Dendritic cell treated with granulocyte-macrophage colony-stimulating factor and Interleukin-4, amounts not matched to agents 40 ng/mL and 50 ng/mL, for 4 days (primary cell): ENCODE data around the gene ASCC2.
A peak's percentile ranks its signal among the peaks of the same experiment; 100 is the strongest.

Experiments used
- H3K27ac Mint-ChIP-seq: one replicate; pipeline ENCODE4 v1.8.0; 2022; ENCODE audit warnings: mild to moderate bottlenecking, mixed read lengths
- H3K27me3 Mint-ChIP-seq: one replicate; pipeline ENCODE4 v1.8.0; 2022; ENCODE audit warnings: mild to moderate bottlenecking, mixed read lengths
- H3K36me3 Mint-ChIP-seq: one replicate; pipeline ENCODE4 v1.8.0; 2022; ENCODE audit warnings: low read depth, mixed read lengths
- H3K4me1 Mint-ChIP-seq: one replicate; pipeline ENCODE4 v1.8.0; 2022; ENCODE audit warnings: low read depth, mixed read lengths
- H3K4me3 Mint-ChIP-seq: one replicate; pipeline ENCODE4 v1.8.0; 2022; ENCODE audit warnings: mild to moderate bottlenecking, moderate library complexity, mixed read lengths
- H3K9me3 Mint-ChIP-seq: one replicate; pipeline ENCODE4 v1.8.0; 2022; ENCODE audit warnings: mixed read lengths
- intact Hi-C: fragments of 100-400 bp; cut with micrococcal nuclease; formaldehyde crosslinking; loops from one replicate; pipeline ENCODE4 v1.15.0; 2022

The ASCC2 gene

GRCh38 chr22:29780748-29781676, 57.1 kb downstream of the ASCC2 start:
- Mint-ChIP-seq H3K9me3 (no peaks in the 10 kb centered on the region), H3K4me3 (no peak overlapping the region), H3K27ac (peak overlapping the region; percentile 3), H3K27me3 (no peaks in the 10 kb centered on the region), H3K36me3 (no peaks in the 10 kb centered on the region), H3K4me1 (peaks cover 9% of the 10 kb centered on the region)
- intact Hi-C loops = no loop called here

GRCh38 chr22:29780220-29780619, 57.9 kb downstream of the ASCC2 start:
- Mint-ChIP-seq H3K4me1 (peaks cover 9% of the 10 kb centered on the region), H3K9me3 (no peaks in the 10 kb centered on the region), H3K36me3 (no peaks in the 10 kb centered on the region), H3K27me3 (no peaks in the 10 kb centered on the region), H3K4me3 (no peak overlapping the region), H3K27ac (no peak overlapping the region)
- intact Hi-C loops = no loop called here

DNA sequence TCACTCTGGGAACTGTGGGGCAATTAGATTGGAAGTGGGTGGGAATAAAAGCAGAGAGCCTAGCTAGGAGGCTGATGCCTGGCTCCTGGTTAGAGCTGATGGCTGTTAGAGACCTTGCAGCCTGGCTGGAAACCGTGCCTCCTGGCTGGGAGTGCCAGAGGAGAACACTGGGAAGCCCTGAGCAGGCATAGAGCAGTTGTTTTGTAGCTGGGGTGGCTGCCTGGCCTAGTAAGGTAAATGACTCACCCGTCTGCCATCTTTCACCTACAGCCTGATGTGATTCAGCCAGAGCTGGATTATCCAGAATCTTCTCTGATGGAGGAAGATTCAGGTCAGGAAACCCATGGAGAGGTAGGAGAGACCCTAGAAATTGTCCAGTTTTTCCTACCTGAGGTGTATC, 64.8 kb downstream of the ASCC2 start:
- H3K9me3 Mint-ChIP-seq = no peaks in the 10 kb centered on the region
- no peak overlapping the region for H3K4me3 Mint-ChIP-seq
- intact Hi-C loops = loop anchor here (5.0 kb wide), 1 partner anchor 229 kb away; no protein-coding TSS in a partner anchor
- peaks cover 5% of the 10 kb centered on the region for H3K4me1 Mint-ChIP-seq
- peaks cover 35% of the 10 kb centered on the region for H3K36me3 Mint-ChIP-seq
- no peak overlapping the region for H3K27ac Mint-ChIP-seq
- no peaks in the 10 kb centered on the region for H3K27me3 Mint-ChIP-seq

- H3K27ac Mint-ChIP-seq = no peak overlapping the region
- H3K4me3 Mint-ChIP-seq = no peak overlapping the region
- no peaks in the 10 kb centered on the region for H3K27me3 Mint-ChIP-seq
- peaks cover 11% of the 10 kb centered on the region for H3K4me1 Mint-ChIP-seq
- intact Hi-C loops = loop anchor here (5.0 kb wide), 1 partner anchor 230 kb away; no protein-coding TSS in a partner anchor
- peaks cover 43% of the 10 kb centered on the region for H3K36me3 Mint-ChIP-seq
- H3K9me3 Mint-ChIP-seq = no peaks in the 10 kb centered on the region
Measured at GRCh38 chr22:29772170-29772641, 65.9 kb downstream of the ASCC2 start.

DNA sequence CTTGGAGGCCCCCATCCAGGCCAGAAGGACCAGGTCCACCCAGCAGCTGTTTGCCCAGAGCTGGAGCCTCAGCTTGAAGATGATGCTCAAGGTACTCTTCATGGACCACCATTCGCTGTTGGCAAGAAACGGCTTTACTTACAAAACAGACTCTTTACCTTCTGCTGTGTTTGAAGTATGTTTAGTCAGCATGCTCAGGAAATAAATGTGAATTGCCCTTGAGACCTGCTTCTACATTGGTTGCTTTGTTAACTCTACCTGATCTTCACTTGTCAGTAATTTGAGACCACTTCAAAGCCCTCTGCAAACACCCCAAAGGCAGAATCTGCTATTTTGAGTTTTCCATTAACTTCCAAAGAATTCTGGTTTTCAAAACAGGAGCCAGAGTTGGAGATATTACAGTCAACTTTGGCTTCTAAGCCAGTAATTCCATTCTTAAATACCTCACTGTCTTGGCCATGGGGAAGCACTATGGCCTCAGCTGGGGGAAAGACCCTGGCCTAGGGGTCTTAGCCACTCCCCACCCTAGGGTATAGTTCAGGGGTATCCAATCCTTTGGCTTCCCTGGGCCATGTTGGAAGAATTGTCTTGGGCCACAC, 68.3 kb downstream of the ASCC2 start:
- Mint-ChIP-seq H3K27ac (no peak overlapping the region), H3K9me3 (no peaks in the 10 kb centered on the region)
- intact Hi-C loops = loop anchor here (5.0 to 10.0 kb wide), 3 partner anchors 55 to 232 kb away; no protein-coding TSS in a partner anchor

GRCh38 chr22:29768052-29768693, 69.9 kb downstream of the ASCC2 start:
- Mint-ChIP-seq H3K27ac (peak overlapping the region; percentile 96), H3K4me1 (peaks cover 36% of the 10 kb centered on the region), H3K27me3 (no peaks in the 10 kb centered on the region), H3K36me3 (peaks cover 45% of the 10 kb centered on the region), H3K9me3 (no peaks in the 10 kb centered on the region), H3K4me3 (peak overlapping the region; percentile 98)
- intact Hi-C loops = loop anchor here (5.0 to 10.0 kb wide), 2 partner anchors 57 to 74 kb away; no protein-coding TSS in a partner anchor

More for the DNA sequence above, 68.3 kb downstream of the ASCC2 start:
- Mint-ChIP-seq H3K36me3 (peaks cover 45% of the 10 kb centered on the region), H3K27me3 (no peaks in the 10 kb centered on the region), H3K4me1 (peaks cover 27% of the 10 kb centered on the region), H3K4me3 (no peak overlapping the region)

GRCh38 chr22:29767171-29768051, 70.7 kb downstream of the ASCC2 start, which contains the start of gene UQCR10:
UQCR10 (plus strand) TSS chr22:29767369; CDS start chr22:29767399, 30 bp downstream.
- Mint-ChIP-seq H3K36me3 (peaks cover 45% of the 10 kb centered on the region), H3K27ac (peak within 1 kb of the TSS; percentile 96), H3K4me3 (peak within 1 kb of the TSS; percentile 98), H3K9me3 (no peaks in the 10 kb centered on the region), H3K27me3 (no peaks in the 10 kb centered on the region), H3K4me1 (peaks cover 36% of the 10 kb centered on the region)
- intact Hi-C loops = loop anchor here (5.0 to 10.0 kb wide), 2 partner anchors 57 to 75 kb away; no protein-coding TSS in a partner anchor

DNA sequence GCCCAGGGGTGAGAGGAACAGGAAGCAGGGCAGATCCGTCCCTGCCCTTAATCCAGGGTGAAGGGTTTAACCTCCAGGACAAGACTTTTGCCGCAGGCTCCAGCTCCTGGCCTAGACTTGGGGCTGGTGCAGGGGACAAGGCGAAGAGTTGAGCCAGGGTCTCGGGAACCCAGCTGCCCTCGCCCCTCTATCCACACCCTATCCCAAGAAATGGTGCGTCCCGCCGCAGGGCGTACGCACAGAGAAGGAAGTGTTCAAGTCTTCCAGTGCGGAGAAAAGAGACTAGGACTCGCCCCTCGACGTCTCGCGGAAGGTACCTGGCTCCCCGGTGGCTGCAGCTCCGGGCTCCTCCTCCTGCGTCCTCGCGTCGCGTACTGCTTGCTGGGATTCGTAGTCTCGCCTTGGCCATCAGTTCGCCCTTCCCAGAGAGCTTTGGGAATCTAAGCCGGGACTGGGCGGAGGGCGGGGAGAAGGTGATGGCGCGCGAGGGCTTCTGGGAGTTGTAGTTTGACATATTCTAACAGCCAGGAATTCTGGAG, 71.4 kb downstream of the ASCC2 start, which contains the start of gene ZMAT5:
ZMAT5 (minus strand) TSS at position 376 of the 539 bp plus-strand sequence. CDS start 18,463 bp downstream, outside the sequence.
- no peaks in the 10 kb centered on the region for H3K9me3 Mint-ChIP-seq
- intact Hi-C loops = loop anchor here (5.0 to 10.0 kb wide), 2 partner anchors 58 to 76 kb away; no protein-coding TSS in a partner anchor
- H3K27me3 Mint-ChIP-seq = no peaks in the 10 kb centered on the region
- peaks cover 39% of the 10 kb centered on the region for H3K36me3 Mint-ChIP-seq
- H3K27ac Mint-ChIP-seq = peak within 1 kb of the TSS; percentile 96
- H3K4me3 Mint-ChIP-seq = peak within 1 kb of the TSS; percentile 98
- H3K4me1 Mint-ChIP-seq = peaks cover 36% of the 10 kb centered on the region

DNA sequence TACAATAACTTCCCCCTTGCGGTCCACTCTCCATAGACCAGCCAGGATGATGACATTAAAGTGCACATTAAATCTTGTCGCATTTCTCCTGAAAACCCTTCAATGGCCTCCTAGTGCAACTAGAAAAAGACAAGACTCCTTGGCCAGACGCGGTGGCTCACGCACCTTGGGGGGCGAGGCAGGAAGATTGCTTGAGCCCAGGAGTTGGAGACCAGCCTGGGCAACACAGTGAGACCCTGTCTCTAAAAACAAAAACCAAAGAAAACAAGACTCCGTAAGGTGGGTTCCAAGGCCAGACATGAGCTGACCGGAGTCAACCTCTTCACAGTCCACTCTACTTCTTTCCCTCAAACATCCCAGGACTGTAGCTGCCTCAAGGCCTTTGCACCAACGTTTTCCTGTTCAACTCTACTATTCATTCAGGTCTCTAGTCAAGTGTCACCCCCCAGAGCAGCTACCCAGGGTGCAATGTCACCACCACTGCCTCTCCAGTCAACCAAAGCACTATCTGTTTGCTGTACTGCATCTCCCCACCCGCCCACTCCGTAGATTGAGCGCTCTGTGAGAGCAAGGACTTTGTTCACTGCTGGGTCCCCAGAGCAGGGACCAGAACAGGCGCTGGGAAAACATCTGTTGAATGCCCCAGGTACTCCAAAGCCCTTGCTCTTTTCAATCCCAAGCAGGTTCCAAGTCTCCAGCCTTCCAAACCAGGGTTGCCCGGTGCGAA, 72.0 kb downstream of the ASCC2 start:
- Mint-ChIP-seq H3K4me1 (peaks cover 36% of the 10 kb centered on the region), H3K27me3 (no peaks in the 10 kb centered on the region), H3K36me3 (peaks cover 38% of the 10 kb centered on the region), H3K27ac (peak overlapping the region; percentile 96), H3K9me3 (no peaks in the 10 kb centered on the region), H3K4me3 (peak overlapping the region; percentile 98)
- intact Hi-C loops = loop anchor here (5.0 to 10.0 kb wide), 2 partner anchors 59 to 76 kb away; no protein-coding TSS in a partner anchor

GRCh38 chr22:29762263-29762662, 75.8 kb downstream of the ASCC2 start:
- intact Hi-C loops = loop anchor here (10.0 kb wide), 1 partner anchor 63 kb away; no protein-coding TSS in a partner anchor
- Mint-ChIP-seq H3K36me3 (peaks cover 11% of the 10 kb centered on the region), H3K27ac (no peak overlapping the region), H3K4me1 (peaks cover 25% of the 10 kb centered on the region), H3K27me3 (no peaks in the 10 kb centered on the region), H3K4me3 (no peak overlapping the region), H3K9me3 (no peaks in the 10 kb centered on the region)

- Mint-ChIP-seq H3K27me3 (no peaks in the 10 kb centered on the region), H3K27ac (no peak overlapping the region), H3K4me1 (peaks cover under 1% of the 10 kb centered on the region), H3K4me3 (no peak overlapping the region), H3K36me3 (peaks cover 25% of the 10 kb centered on the region), H3K9me3 (no peaks in the 10 kb centered on the region)
- intact Hi-C loops = no loop called here
Measured at GRCh38 chr22:29758959-29759358, 79.1 kb downstream of the ASCC2 start.

GRCh38 chr22:29758068-29758622, 79.9 kb downstream of the ASCC2 start:
- Mint-ChIP-seq H3K27ac (no peak overlapping the region), H3K4me3 (no peak overlapping the region), H3K9me3 (no peaks in the 10 kb centered on the region), H3K27me3 (no peaks in the 10 kb centered on the region), H3K36me3 (peaks cover 33% of the 10 kb centered on the region), H3K4me1 (no peaks in the 10 kb centered on the region)
- intact Hi-C loops = no loop called here
